ACHN (cell line): ENCODE data around the gene ZEB2.
"Not testable (repeated sequence)": the region's sequence is repeated elsewhere in the genome, so short reads cannot be mapped to it uniquely, and the experiment has no call there.

ENCODE experiments used
- DNase-seq: peaks from one replicate; pipeline ENCODE4 v3.0.0-alpha.2; 2015
- in situ Hi-C: cut with HindIII; loops from 2 replicates; pipeline ENCODE4 v1.10.0; 2017; ENCODE audit warnings: low sequenced_read_pairs, low pct_ligation_motif_present, low pct_unique_long_range_greater_than_20kb

Gene ZEB2

DNA sequence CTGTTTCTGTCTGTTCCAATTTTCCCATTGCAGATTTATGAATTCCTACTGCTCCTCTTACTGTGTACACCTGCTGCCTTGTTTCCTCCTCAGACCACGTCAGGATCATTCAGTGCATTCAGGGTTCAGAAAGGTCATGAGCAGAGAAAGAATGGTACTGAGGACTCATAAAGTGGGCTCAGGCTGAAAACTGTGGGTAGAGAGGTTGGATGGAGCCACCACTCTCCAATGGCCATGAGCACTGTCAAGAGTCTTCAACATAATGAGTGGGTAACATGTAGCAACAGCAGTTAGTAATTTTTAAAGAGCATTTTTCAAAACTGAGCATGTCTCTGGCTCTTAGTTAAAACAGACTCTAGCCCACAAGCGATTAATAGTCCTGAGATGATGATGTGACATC, 138.2 kb downstream of the ZEB2 start:
- in situ Hi-C loops, result no loop called here
- DNase-seq, result no peak

GRCh38 chr2:144379851-144380311, 140.0 kb downstream of the ZEB2 start:
- DNase-seq, result no peak
- in situ Hi-C loops, result no loop called here

DNA sequence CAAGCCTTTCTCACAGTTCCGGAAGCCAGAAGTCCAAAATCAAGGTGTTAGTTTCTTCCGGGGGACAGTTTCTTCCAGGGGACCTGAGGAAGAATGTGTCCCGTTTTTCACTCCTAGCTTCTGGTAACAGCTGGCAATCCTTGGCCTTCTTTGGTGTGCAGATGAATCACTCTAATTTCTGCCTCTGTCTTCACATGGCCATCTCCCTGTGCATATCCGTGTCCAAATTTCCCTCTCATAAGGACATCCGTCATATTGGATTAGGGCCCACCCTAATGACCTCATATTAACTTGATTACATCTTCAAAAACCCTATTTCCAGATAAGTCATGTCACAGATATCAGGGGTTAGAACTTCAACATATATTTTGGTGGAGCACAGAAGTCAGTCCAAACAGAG, 141.4 kb downstream of the ZEB2 start:
- DNase-seq, result no peak
- in situ Hi-C loops, result no loop called here

- DNase-seq, result no peak
Measured at GRCh38 chr2:144377914-144378313, 142.0 kb downstream of the ZEB2 start.

GRCh38 chr2:144376926-144377325, 143.0 kb downstream of the ZEB2 start:
- DNase-seq, result no peak
- in situ Hi-C loops, result no loop called here

More at GRCh38 chr2:144377914-144378313, 142.0 kb downstream of the ZEB2 start:
- in situ Hi-C loops, result no loop called here

DNA sequence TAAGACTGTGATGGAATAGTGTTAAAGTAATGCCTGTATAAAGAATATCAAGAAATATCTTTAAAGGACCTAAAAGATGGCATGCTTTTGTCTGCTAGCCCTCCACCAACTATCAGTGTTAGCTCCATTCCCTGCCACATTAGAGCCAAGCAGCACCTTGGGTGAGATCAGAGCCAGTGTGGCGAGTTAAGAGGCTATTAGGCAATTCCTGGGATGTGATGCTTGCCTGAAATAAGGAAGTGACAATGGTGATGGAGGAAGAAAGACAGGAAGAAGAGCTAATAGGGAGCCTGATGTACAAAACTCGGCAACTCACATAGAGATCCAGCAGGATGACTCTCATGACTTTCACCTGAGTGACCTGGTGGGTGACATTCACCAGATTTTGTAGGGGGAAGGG, 143.5 kb downstream of the ZEB2 start:
- no peak for DNase-seq
- in situ Hi-C loops, result no loop called here

DNA sequence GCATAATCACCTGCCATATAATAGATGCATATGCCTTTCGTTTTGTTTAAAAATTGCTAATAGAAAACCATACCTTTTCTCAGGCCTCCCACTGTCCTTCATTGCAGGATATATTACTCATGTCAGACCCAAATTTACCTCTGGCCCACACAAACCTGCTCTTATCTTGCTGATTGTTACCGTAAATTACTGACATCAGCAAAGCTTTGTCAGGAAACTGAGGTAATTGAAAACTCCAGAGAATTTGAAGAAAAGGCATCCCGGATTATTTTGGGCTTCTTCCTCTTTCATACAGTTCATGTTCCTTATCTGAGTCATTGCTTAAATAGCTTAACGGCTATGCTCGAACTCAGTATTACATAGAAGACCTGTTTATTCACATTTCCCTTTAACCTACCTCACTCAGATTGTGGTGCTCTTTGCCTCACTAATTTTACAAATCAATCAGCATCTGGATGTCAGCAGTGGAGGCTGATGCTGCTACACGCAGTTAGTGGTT, 145.7 kb downstream of the ZEB2 start:
- DNase-seq, result no peak
- in situ Hi-C loops, result no loop called here

GRCh38 chr2:144372410-144373080, 147.4 kb downstream of the ZEB2 start:
- no peak for DNase-seq

GRCh38 chr2:144370937-144371584, 148.9 kb downstream of the ZEB2 start:
- in situ Hi-C loops, result no loop called here
- no peak for DNase-seq

More at GRCh38 chr2:144372410-144373080, 147.4 kb downstream of the ZEB2 start:
- in situ Hi-C loops, result no loop called here

DNA sequence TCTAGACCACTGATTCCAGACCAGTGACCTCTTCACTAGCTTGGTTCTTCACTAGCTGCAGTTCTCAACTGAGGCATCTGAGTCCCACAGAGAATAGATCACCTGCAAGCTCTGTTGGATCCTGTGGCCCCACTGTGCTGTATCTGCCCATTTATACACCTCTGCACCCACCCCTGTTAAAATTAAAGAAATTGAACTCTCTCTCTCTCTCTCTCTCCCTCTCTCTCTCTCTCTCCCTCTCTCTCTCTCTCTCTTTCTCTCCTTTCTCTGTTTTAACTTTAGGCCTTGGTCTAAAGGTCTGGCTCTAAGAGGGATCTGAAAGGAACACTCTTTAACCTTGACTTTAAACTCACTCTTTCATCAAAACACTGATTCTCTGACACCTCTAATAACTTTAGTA, 150.5 kb downstream of the ZEB2 start:
- no peak for DNase-seq
- in situ Hi-C loops, result no loop called here

GRCh38 chr2:144366825-144367429, 153.0 kb downstream of the ZEB2 start:
- in situ Hi-C loops, result no loop called here
- no peak for DNase-seq

GRCh38 chr2:144364944-144365738, 154.8 kb downstream of the ZEB2 start:
- peak; percentile 33 for DNase-seq
- in situ Hi-C loops, result no loop called here

GRCh38 chr2:144364247-144364646, 155.7 kb downstream of the ZEB2 start:
- DNase-seq, in situ Hi-C loops: not testable (repeated sequence)

- no peak for DNase-seq
Measured at GRCh38 chr2:144362401-144362800, 157.5 kb downstream of the ZEB2 start.

GRCh38 chr2:144361742-144362141, 158.2 kb downstream of the ZEB2 start:
- in situ Hi-C loops, result no loop called here

More at GRCh38 chr2:144362401-144362800, 157.5 kb downstream of the ZEB2 start:
- in situ Hi-C loops, result no loop called here

GRCh38 chr2:144359684-144360083, 160.2 kb downstream of the ZEB2 start:
- in situ Hi-C loops, result no loop called here
- DNase-seq, result no peak

More at GRCh38 chr2:144361742-144362141, 158.2 kb downstream of the ZEB2 start:
- DNase-seq, result no peak

DNA sequence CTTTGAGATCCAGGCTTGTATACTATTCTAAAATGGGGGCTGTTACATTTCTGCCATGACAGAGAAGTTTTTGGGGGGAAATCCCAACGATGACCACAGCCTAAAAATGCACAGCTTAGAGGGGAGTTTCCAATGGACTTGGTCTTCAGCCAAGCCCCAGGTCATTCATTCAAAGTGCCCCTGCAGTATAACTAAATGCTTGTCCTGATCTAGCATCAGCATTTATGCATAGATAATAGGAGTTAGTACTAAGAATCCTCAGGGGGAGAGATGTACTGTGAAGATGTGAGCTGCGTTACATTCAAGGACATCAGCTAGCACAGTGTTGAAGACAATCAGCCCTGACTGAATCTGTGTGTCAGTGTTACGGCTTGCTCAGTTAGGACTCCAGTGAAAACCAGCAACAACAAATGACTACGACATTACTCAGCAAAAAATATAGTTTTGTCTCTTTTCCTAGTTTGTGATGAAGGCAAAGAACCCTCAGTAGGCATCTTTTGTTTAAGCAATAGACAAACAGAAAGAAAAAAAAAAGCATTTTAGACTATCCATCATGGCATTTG, 160.9 kb downstream of the ZEB2 start:
- DNase-seq, result peak; percentile 55
- in situ Hi-C loops, result no loop called here

GRCh38 chr2:144358374-144358964, 161.4 kb downstream of the ZEB2 start:
- DNase-seq, result no peak
- in situ Hi-C loops, result no loop called here
